HFF-Myc (cell line): ENCODE data around the gene ASXL1.

Experiments
- DNase-seq: peaks from one replicate; pipeline ENCODE4 v3.0.0-alpha.2; 2011; ENCODE audit warnings: low read depth; ENCODE audit errors: extremely low read depth
- H3K4me3 ChIP-seq: replicated peaks from 2 replicates; pipeline ENCODE4 v1.5.1; 2011; ENCODE audit warnings: low read depth, mild to moderate bottlenecking, control low read depth, low read length
- CTCF ChIP-seq: IDR thresholded peaks from 2 replicates; pipeline ENCODE4 v1.5.1; 2012; ENCODE audit warnings: mild to moderate bottlenecking, low read depth, low read length, control low read depth; ENCODE audit errors: missing control alignments

Gene ASXL1

GRCh38 chr20:32483351-32484224 lies 125.5 kb downstream of the ASXL1 start:
- no peak for DNase-seq
- peak overlapping the region; percentile 62 for H3K4me3 ChIP-seq
- TF ChIP-seq CTCF, result no peak

GRCh38 chr20:32484225-32484957 lies 126.3 kb downstream of the ASXL1 start:
- peak overlapping the region; percentile 62 for H3K4me3 ChIP-seq
- TF ChIP-seq CTCF, result no peak
- DNase-seq, result no peak

- peak; percentile 78 for TF ChIP-seq CTCF
- peak overlapping the region; percentile 62 for H3K4me3 ChIP-seq
- peak; percentile 65 for DNase-seq
These were observed 127.0 kb downstream of the ASXL1 start for GRCh38 chr20:32484958-32485769.

- TF ChIP-seq CTCF, result no peak
- no peak overlapping the region for H3K4me3 ChIP-seq
- no peak for DNase-seq
These were observed 127.8 kb downstream of the ASXL1 start for GRCh38 chr20:32485770-32486478.

- no peak for TF ChIP-seq CTCF
- no peak overlapping the region for H3K4me3 ChIP-seq
- no peak for DNase-seq
These were observed 129.2 kb downstream of the ASXL1 start for GRCh38 chr20:32487381-32487780.
